ENCODE measurements around the gene HS1BP3. TPM values are rescaled to one million over a fixed set of nuclear protein-coding genes. Genes with fewer than 3 reads are reported as not detected.

Gene HS1BP3
- total RNA-seq, 1 experiment from 2014 or later = 19.6 TPM

GRCh38 chr2:20649976-20650375 is 922 bp downstream of the HS1BP3 start:
- intact Hi-C loops (cut with micrococcal nuclease) = no loop called here
- no peaks in the 10 kb centered on the region for H3K36me3 ChIP-seq (ENCODE audit: low read depth, low read length)
- ATAC-seq = no peak
- H3F3A ChIP-seq (ENCODE audit: low read length, unreplicated experiment) = no peaks in the 10 kb centered on the region
- H3K4me3 ChIP-seq (ENCODE audit: low read length) = peak overlapping the region; percentile 74
- peak overlapping the region; percentile 94 for H3K4me2 ChIP-seq (ENCODE audit: low read length)
- peak overlapping the region; percentile 96 for H2AFZ ChIP-seq (ENCODE audit: low read length)
- no peaks in the 10 kb centered on the region for H3K9me3 ChIP-seq (ENCODE audit: low read length)
- TF ChIP-seq CTCF (conservative IDR thresholded peaks at IDR 0.05; ENCODE audit: low read depth, low read length) (no peak), EZH2 (IDR thresholded peaks at IDR 0.05; ENCODE audit: low read length, unreplicated experiment) (no peak), EZH2phosphoT487 (IDR thresholded peaks at IDR 0.05; ENCODE audit: borderline replicate concordance, low read length) (no peak)
- H3K4me1 ChIP-seq (ENCODE audit: insufficient read depth, low read length) = peaks cover 15% of the 10 kb centered on the region
- 0 out of 2 replicates have a peak, but pooled peaks cover under 1% of the 10 kb centered on the region for H3K27me3 ChIP-seq (ENCODE audit: low read length)
- no peak for DNase-seq
- H3K9ac ChIP-seq (ENCODE audit: low read length) = peak overlapping the region; percentile 84
- CTCF ChIA-PET = interaction anchor here (2.1 kb wide), 1 partner anchor 11 kb away, joined by 10 read pairs; no protein-coding TSS in a partner anchor
- BruUV-seq (replicated peaks) = no TSS peak
- no peaks in the 10 kb centered on the region for H4K20me1 ChIP-seq (ENCODE audit: low read length)
- H3K9me2 ChIP-seq (replicated peaks; ENCODE audit: low read length) = no peaks in the 10 kb centered on the region
- H3K79me2 ChIP-seq (ENCODE audit: low read length) = no peaks in the 10 kb centered on the region
- POLR2A ChIA-PET (ENCODE audit: unreplicated experiment) = no interaction called here
- H3K27ac ChIP-seq (ENCODE audit: low read length) = no peak overlapping the region

GRCh38 chr2:20649576-20649975 is 1.3 kb downstream of the HS1BP3 start:
- no peak overlapping the region; the same call in 1 of the 2 replicates for H3K4me3 ChIP-seq (ENCODE audit: low read length)
- no peaks in the 10 kb centered on the region for H3K27me3 ChIP-seq (ENCODE audit: low read length)
- no TSS peak for BruUV-seq (replicated peaks)
- H3K9me2 ChIP-seq (replicated peaks; ENCODE audit: low read length) = no peaks in the 10 kb centered on the region
- ChIA-PET CTCF (interaction anchor here (0.9 kb wide), 1 partner anchor 202 kb away, joined by 3 read pairs; the partner anchor contains the start of gene RHOB), POLR2A (ENCODE audit: unreplicated experiment) (no interaction called here)
- no peaks in the 10 kb centered on the region for H3K36me3 ChIP-seq (ENCODE audit: low read depth, low read length)
- H3K9ac ChIP-seq (ENCODE audit: low read length) = no peak overlapping the region
- H3K4me1 ChIP-seq (ENCODE audit: insufficient read depth, low read length) = peaks cover 15% of the 10 kb centered on the region
- no peaks in the 10 kb centered on the region for H4K20me1 ChIP-seq (ENCODE audit: low read length)
- no peaks in the 10 kb centered on the region for H3K9me3 ChIP-seq (ENCODE audit: low read length)
- peak overlapping the region; percentile 94 for H3K4me2 ChIP-seq (ENCODE audit: low read length)
- no peak for ATAC-seq
- intact Hi-C loops (cut with micrococcal nuclease) = no loop called here
- no peak overlapping the region for H3K27ac ChIP-seq (ENCODE audit: low read length)
- DNase-seq = no peak
- H2AFZ ChIP-seq (ENCODE audit: low read length) = no peak overlapping the region
- no peak for TF ChIP-seq EZH2 (IDR thresholded peaks at IDR 0.05; ENCODE audit: low read length, unreplicated experiment)
- TF ChIP-seq CTCF (conservative IDR thresholded peaks at IDR 0.05; ENCODE audit: low read depth, low read length) = no peak
- no peak for TF ChIP-seq EZH2phosphoT487 (IDR thresholded peaks at IDR 0.05; ENCODE audit: borderline replicate concordance, low read length)
- no peaks in the 10 kb centered on the region for H3K79me2 ChIP-seq (ENCODE audit: low read length)
- no peaks in the 10 kb centered on the region for H3F3A ChIP-seq (ENCODE audit: low read length, unreplicated experiment)

- ChIA-PET CTCF (interaction anchor here (0.9 kb wide), 1 partner anchor 201 kb away, joined by 3 read pairs; the partner anchor contains the start of gene RHOB), POLR2A (ENCODE audit: unreplicated experiment) (no interaction called here)
- Histone ChIP-seq H3K9me3 (ENCODE audit: low read length) (no peaks in the 10 kb centered on the region), H4K20me1 (ENCODE audit: low read length) (no peaks in the 10 kb centered on the region), H3F3A (ENCODE audit: low read length, unreplicated experiment) (no peaks in the 10 kb centered on the region), H3K4me3 (ENCODE audit: low read length) (no peak overlapping the region), H3K9me2 (replicated peaks; ENCODE audit: low read length) (no peaks in the 10 kb centered on the region), H3K79me2 (ENCODE audit: low read length) (no peaks in the 10 kb centered on the region), H3K36me3 (ENCODE audit: low read depth, low read length) (no peaks in the 10 kb centered on the region), H2AFZ (ENCODE audit: low read length) (no peak overlapping the region), H3K27me3 (ENCODE audit: low read length) (no peaks in the 10 kb centered on the region), H3K27ac (ENCODE audit: low read length) (no peak overlapping the region), H3K4me2 (ENCODE audit: low read length) (no peak overlapping the region), H3K9ac (ENCODE audit: low read length) (no peak overlapping the region), H3K4me1 (ENCODE audit: insufficient read depth, low read length) (peaks cover 15% of the 10 kb centered on the region)
- no TSS peak for BruUV-seq (replicated peaks)
- DNase-seq (no peak), ATAC-seq (no peak)
- TF ChIP-seq CTCF (conservative IDR thresholded peaks at IDR 0.05; ENCODE audit: low read depth, low read length) = no peak
- no peak for TF ChIP-seq EZH2phosphoT487 (IDR thresholded peaks at IDR 0.05; ENCODE audit: borderline replicate concordance, low read length)
- no peak for TF ChIP-seq EZH2 (IDR thresholded peaks at IDR 0.05; ENCODE audit: low read length, unreplicated experiment)
- intact Hi-C loops (cut with micrococcal nuclease) = no loop called here
Observed at GRCh38 chr2:20648831-20649230, 2.1 kb downstream of the HS1BP3 start.

All from PC-3 (cell line).